GM10266 (cell line): ENCODE results near the gene GASK1B.

Experiments
- DNase-seq: peaks from one replicate; pipeline ENCODE4 v3.0.0; 2012; ENCODE audit errors: extremely low spot score
- TF ChIP-seq, protein P1 (sequence below): IDR thresholded peaks from 2 replicates; pipeline ENCODE4 v1.5.1; 2012; ENCODE audit warnings: mild to moderate bottlenecking, low read depth; ENCODE audit not compliant: control insufficient read depth, insufficient read depth; ENCODE audit errors: missing control alignments

GASK1B gene

DNA sequence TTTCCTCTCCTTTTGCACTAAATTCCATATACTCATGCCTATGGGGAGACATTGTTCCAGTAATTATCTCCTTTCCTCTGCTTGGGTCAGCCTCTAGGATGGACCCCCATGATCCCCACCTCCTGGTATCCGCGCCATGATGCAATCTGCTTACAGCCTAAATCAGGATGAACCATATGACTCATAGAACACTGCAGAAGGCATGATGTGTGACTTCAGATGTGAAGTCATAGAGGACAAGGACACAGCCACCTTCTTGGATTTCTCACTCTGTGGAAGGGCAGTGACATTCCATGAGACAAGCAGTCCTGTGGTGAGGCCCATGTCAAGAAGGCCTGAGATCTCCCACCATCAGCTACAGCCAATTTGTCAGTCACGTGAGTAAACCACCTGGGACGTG, 28.5 kb upstream of the GASK1B start:
- DNase-seq, result no peak
- TF ChIP-seq, protein P1, sequence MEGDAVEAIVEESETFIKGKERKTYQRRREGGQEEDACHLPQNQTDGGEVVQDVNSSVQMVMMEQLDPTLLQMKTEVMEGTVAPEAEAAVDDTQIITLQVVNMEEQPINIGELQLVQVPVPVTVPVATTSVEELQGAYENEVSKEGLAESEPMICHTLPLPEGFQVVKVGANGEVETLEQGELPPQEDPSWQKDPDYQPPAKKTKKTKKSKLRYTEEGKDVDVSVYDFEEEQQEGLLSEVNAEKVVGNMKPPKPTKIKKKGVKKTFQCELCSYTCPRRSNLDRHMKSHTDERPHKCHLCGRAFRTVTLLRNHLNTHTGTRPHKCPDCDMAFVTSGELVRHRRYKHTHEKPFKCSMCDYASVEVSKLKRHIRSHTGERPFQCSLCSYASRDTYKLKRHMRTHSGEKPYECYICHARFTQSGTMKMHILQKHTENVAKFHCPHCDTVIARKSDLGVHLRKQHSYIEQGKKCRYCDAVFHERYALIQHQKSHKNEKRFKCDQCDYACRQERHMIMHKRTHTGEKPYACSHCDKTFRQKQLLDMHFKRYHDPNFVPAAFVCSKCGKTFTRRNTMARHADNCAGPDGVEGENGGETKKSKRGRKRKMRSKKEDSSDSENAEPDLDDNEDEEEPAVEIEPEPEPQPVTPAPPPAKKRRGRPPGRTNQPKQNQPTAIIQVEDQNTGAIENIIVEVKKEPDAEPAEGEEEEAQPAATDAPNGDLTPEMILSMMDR, result no peak

DNA sequence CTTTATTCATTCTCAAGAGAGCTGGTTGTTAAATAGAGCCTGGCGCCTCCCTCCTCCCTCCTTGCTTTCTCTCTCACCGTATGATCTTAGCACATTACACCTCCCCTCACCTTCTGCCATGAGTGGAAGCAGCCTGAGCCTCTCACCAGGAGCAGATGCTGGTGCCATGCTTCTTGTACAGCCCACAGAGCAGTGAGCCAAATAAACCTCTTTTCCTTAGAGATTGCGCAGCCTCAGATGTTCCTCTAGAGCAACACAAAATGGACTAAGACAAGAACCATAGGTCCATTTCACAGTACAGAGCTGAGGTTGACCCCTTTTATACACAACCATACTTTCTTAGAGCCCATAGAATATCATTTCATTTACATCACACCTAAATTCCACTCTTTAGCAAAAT, 27.4 kb upstream of the GASK1B start:
- DNase-seq, result no peak
- TF ChIP-seq, protein P1, result no peak

DNA sequence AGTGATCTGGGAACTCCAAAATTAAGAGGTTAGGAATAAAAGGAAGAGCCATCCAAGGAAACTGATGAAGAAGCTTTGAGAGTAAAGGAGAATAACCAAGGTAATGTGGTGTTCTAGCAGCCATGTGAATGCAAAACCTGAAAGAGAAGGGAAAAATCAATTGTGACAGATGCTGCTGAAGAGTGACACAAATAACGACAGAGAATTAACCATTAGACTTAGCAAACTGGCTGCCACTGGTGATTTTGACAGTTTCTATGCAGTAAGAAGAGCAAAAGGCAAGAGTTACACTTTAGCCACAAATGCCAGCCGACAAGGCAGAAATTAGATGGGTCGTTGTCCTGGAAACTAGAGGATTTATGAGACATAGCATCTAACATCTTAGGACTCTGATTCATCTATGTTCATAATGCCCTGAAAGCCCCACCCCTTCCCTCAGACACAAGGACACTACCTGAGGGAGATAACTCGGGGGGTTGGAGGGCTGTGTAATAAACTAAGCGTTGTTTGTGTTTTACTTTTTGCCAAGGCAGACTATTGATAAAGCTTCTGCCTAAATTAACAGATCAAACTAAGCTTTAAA, 24.5 kb upstream of the GASK1B start:
- TF ChIP-seq, protein P1, result no peak
- DNase-seq, result no peak

DNA sequence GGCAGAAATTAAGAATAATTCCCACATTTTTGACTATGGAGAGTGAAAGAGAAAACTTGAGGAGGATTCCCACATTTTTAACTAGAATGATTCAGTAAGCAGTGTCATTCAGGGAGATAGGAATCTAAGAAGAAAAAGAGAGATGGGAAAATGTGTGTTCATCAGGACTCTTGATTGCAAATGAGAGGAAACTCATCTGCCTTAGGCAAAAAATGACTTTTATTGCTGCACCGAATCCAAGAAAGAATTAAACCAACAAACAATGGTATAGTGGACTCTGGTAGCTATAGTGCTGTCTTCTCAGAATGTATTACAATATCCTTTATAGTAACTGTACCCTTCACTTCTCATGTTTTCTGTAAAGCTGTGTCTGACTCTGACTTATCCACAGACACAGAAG, 22.5 kb upstream of the GASK1B start:
- no peak for DNase-seq
- TF ChIP-seq, protein P1, result no peak

DNA sequence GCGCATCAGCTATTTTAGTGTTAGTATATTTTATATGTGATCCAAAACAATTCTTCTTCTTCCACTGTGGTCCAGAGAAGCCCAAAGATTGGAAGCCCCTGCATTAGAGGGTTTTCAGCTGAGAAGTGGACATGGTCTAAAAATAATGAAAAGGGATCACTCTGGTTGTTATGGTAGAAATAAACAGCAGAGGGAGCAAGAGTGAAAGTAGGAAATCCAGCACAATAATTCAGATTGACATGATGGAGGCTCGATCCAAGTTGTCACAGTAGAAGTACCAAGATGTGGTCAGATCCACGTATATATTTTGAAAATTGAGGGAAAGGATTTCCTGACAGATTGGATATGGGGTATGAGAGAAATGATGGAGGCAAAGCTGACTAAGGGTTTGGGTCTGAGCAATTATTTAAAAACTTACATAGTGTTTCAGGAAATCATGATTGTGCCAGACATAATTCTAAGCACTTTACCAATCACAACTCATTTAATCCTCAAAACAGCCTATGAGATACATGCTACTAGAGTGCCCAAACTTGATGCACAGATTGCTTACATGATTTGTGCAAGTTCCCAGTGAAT, 20.4 kb upstream of the GASK1B start:
- TF ChIP-seq, protein P1, result peak; percentile 42

DNA sequence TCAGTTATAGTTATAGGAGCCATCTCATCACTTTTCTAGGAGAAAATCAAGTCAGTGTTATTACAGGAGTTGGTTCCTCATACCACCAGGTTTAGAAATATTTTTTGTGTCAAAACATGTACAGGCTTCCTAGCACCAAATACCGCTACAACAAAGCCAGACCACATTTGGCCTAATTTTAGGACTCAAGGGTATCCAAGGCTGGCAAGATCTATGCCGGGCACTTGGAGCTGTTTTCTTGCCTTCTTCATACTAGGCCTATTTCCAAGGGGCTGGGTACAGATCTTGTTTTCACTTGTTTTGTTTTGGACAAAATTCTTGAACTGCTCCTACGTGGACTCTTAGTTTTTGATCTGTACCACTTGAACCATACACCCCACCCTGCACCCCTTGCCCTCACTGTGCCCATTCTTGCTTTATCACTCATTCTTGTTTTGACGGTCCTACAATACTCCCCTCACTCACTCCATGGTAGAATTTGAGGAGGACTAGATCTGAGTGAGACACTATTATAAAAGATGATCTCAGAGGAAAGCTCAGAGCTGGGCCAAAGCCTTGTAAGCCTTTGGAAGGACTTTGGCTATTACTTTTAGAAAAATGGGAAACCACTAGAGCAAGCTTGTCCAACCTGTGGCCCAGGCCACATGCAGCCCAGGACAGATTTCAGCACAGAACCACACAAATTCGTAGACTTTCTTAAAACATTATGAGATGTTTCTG, 19.8 kb upstream of the GASK1B start:
- TF ChIP-seq, protein P1, result no peak
- no peak for DNase-seq

More for the DNA sequence above, 20.4 kb upstream of the GASK1B start:
- peak; percentile 16 for DNase-seq

DNA sequence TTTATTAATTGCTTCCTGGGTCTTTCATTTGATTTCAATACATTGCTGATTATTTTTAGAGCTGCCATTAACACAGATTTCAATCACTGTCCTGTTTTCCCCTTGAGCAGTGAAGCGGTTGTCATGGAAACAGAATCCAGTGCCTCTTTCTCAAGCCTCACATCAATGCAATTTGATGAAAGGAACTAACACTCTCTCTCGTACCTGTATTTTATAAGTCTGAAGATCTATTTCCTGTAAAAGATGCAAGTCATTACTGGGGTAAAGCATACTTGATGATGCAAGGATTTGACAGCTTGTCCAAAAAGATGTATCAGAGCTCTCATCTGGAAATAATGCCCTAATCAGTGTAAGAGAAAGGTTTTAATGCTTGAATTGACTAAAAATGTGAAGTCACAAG, 17.9 kb upstream of the GASK1B start:
- DNase-seq, result no peak
- TF ChIP-seq, protein P1, result no peak
